ENCODE results near the gene UROC1.

UROC1 gene

DNA sequence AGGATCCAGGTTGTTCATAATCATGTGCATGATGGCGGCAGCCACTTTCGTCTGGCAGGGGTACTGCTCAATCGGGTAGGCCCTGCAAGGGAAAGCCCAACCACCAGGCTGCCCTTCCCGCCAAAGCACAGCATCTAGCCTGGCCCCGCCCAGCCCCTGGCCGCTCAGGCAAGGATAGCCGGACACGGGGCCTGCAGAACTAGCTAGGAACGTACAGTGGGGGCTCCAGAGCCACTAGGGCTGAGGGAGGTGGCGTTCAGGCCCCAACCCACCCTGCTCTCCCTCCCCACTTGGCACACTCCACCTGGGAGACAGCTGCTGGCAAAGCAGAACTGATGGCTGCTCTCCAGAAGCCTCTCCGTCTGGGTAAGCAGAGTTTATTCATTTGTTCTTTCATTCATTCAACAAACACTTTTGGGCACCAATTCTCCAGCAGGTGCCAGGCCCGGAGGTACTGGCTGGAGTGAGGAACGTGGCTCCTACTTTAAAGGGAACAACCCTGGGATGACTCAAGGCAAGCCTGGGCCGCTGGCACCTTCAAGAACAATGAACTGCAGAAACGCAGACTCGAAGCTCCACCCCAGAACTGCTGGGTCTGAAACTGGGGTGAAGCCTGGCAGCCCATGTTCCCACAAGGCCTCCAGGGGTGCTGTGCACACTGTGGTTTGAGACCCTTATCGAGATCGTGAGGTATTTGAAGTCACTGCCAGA, 7.8 kb downstream of the UROC1 start:
- TF ChIP-seq, protein P1, sequence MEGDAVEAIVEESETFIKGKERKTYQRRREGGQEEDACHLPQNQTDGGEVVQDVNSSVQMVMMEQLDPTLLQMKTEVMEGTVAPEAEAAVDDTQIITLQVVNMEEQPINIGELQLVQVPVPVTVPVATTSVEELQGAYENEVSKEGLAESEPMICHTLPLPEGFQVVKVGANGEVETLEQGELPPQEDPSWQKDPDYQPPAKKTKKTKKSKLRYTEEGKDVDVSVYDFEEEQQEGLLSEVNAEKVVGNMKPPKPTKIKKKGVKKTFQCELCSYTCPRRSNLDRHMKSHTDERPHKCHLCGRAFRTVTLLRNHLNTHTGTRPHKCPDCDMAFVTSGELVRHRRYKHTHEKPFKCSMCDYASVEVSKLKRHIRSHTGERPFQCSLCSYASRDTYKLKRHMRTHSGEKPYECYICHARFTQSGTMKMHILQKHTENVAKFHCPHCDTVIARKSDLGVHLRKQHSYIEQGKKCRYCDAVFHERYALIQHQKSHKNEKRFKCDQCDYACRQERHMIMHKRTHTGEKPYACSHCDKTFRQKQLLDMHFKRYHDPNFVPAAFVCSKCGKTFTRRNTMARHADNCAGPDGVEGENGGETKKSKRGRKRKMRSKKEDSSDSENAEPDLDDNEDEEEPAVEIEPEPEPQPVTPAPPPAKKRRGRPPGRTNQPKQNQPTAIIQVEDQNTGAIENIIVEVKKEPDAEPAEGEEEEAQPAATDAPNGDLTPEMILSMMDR (IDR thresholded peaks at IDR 0.05; ENCODE audit: low read depth, low read length) = no peak
- H3K4me3 ChIP-seq (replicated peaks in 1 of 2; ENCODE audit: low read depth in 2 of 2, low read length in 2 of 2) = no peak overlapping the region
- DNase-seq (ENCODE audit: low read depth in 2 of 2) = no peak

DNA sequence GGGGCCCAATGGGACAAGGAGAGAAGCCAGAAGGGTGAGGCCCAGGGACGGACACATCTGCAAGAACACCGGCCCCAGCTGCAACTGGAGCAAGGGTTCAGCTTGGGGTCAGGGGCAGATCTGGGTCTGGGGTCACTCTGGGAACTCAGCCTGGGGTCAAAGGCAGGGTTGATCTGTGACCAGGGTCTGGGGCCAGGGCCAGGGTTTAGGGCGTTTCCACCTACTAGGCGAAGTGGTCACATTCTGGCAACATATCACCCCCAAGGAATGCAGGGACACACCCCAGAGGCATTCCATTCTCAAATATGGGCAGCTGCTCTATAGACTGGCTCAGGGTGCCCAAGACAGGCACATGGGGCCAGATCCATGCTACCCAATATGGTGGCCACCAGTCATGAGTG, 9.0 kb downstream of the UROC1 start:
- TF ChIP-seq, protein P1 (IDR thresholded peaks at IDR 0.05; ENCODE audit: low read depth, low read length) = no peak
- DNase-seq (ENCODE audit: low read depth in 2 of 2) = peak in 1 of 2 donors; percentile 33
- no peak overlapping the region for H3K4me3 ChIP-seq (replicated peaks in 1 of 2; ENCODE audit: low read depth in 2 of 2, low read length in 2 of 2)

DNA sequence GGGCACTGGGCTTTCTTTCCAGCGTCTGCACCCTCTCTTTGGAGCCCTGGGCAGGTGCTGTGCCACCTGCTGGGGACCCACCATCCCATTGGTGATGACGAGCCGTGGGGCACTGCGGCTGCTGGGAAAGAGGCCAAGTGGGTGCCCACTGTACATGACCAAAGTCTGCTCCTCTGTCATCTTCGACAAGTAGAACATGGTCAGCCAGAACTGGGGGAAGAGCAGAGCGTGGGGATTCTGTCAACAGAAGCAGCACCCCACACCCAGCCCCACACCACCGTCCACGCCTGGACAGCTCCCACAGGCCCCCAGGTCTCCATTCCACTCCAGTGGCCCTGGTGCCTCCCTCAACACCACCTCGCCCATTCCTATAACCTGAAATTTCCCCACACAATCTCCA, 9.7 kb downstream of the UROC1 start:
- no peak for DNase-seq (ENCODE audit: low read depth in 2 of 2)
- TF ChIP-seq, protein P1 (IDR thresholded peaks at IDR 0.05; ENCODE audit: low read depth, low read length) = no peak
- no peak overlapping the region for H3K4me3 ChIP-seq (replicated peaks in 1 of 2; ENCODE audit: low read depth in 2 of 2, low read length in 2 of 2)

DNA sequence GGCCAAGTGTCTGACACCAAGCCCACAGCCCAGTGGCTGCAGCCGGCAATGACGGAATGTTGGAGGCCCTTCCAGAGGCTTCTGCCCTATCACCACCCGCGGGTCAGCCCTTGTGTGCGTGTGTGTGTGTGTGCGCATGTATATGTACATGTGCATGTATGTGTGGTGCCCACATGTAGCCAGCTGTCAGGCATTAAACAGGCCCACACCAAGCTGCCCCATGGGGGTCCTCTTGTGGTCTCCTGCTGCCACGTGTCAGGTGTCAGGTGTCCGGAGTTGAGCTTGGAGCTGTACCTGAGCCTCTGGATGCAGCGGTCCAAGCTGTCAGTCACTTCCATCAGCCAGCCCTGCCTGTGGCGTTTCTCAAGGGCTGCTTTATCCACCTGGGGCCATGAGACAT, 13.9 kb downstream of the UROC1 start:
- H3K4me3 ChIP-seq (replicated peaks in 1 of 2; ENCODE audit: low read depth in 2 of 2, low read length in 2 of 2) = no peak overlapping the region
- TF ChIP-seq, protein P1 (IDR thresholded peaks at IDR 0.05; ENCODE audit: low read depth, low read length) = no peak
- DNase-seq (ENCODE audit: low read depth in 2 of 2) = no peak

DNA sequence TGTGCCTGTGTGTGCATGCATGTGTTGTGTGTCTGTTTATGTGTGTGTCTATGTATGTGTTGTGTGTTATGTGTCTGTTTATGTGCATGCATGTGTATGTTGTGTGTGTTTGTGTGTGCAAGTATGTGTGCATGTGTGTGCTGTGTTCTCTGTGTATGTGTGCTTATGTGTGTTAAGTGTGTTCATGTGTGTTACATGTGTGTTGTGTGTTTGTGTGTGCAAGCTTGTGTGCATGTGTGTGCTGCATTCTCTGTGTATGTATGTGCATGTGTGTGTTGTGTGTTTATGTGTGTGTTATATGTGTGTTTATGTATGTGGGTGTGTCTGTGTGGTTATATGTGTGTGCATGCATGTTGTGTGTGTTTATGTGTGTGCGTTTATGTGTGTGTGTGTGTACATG, 14.9 kb downstream of the UROC1 start:
- TF ChIP-seq, protein P1 (IDR thresholded peaks at IDR 0.05; ENCODE audit: low read depth, low read length) = no peak
- no peak for DNase-seq (ENCODE audit: low read depth in 2 of 2)
- no peak overlapping the region for H3K4me3 ChIP-seq (replicated peaks in 1 of 2; ENCODE audit: low read depth in 2 of 2, low read length in 2 of 2)

DNA sequence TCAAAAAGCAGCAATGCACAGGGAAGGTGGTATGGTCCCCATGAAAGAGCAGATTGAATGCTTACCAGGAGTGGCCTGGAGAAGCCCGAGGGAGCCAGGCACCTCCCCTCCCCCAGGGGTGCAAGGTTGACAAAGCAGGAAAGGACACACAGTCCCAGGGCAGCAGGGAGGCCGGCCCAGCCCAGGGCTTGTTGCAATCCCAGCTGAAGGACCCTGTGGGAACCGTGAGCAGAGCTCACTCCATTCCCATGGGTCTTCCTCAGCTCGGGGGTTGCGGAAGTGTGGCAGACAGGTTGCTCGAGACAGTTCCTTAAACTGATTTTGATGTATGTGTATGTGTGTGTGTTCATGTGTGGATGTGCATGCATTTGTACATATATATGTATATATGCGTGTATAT, 15.8 kb downstream of the UROC1 start:
- no peak for DNase-seq (ENCODE audit: low read depth in 2 of 2)

More for the DNA sequence above, 15.8 kb downstream of the UROC1 start:
- no peak overlapping the region for H3K4me3 ChIP-seq (replicated peaks in 1 of 2; ENCODE audit: low read depth in 2 of 2, low read length in 2 of 2)
- TF ChIP-seq, protein P1 (IDR thresholded peaks at IDR 0.05; ENCODE audit: low read depth, low read length) = no peak
